Sigmoid colon (tissue), 7 donors: Measurements from ENCODE around the gene IMMT. TPM values are rescaled to one million over a fixed set of nuclear protein-coding genes. Genes with fewer than 3 reads are reported as not detected.

Experiments
- DNase-seq: peaks from one replicate; pipeline ENCODE4 v3.0.0-alpha.2; 2019
- H3K27ac ChIP-seq, 4 donors: fragments of 200-600 bp; sonication (generic); one replicate each; pipeline ENCODE4 v1.5.1; 2016 to 2019; ENCODE audit warnings: mild to moderate bottlenecking in 1 of 4
- H3K27me3 ChIP-seq, 3 donors: fragments of 200-600 bp; sonication (generic); one replicate each; pipeline ENCODE4 v1.5.1; 2019; ENCODE audit warnings: mild to moderate bottlenecking in 1 of 3
- H3K36me3 ChIP-seq, 4 donors: fragments of 200-600 bp; sonication (generic); one replicate each; pipeline ENCODE4 v1.5.1; 2016 to 2019
- H3K4me1 ChIP-seq, 4 donors: fragments of 200-600 bp; sonication (generic); one replicate each; pipeline ENCODE4 v1.5.1; 2017 to 2019
- H3K4me3 ChIP-seq, 4 donors: fragments of 200-600 bp; sonication (generic); one replicate each; pipeline ENCODE4 v1.5.1; 2017 to 2019; ENCODE audit warnings: mild to moderate bottlenecking in 2 of 4, moderate library complexity in 1 of 4
- H3K9me3 ChIP-seq, 4 donors: fragments of 200-600 bp in 3 of 4; sonication (generic) in 3 of 4; one replicate each; pipeline versions ENCODE4 v1.5.1 to v1.6.1; 2013 to 2019
- CTCF ChIP-seq, 4 experiments: fragments of 450-650 bp in 3 of 4; fragments of 200-600 bp in 1 of 4; IDR thresholded peaks; one replicate each; pipeline ENCODE4 v1.5.1; 2016 to 2019; ENCODE audit warnings: antibody characterized with exemption in 4 of 4, mild to moderate bottlenecking in 3 of 4, moderate library complexity in 2 of 4
- EP300 ChIP-seq, 4 donors: sonication (generic); formaldehyde crosslinking; IDR thresholded peaks; one replicate each; pipeline ENCODE4 v1.6.1; 2017; ENCODE audit warnings: antibody characterized with exemption in 4 of 4
- POLR2A ChIP-seq, 2 donors: fragments of 450-650 bp; IDR thresholded peaks; one replicate each; pipeline ENCODE4 v1.6.1; 2016; ENCODE audit warnings: antibody characterized with exemption in 2 of 2, mild to moderate bottlenecking in 2 of 2, moderate library complexity in 2 of 2
- POLR2AphosphoS5 ChIP-seq, 4 donors: sonication (generic); formaldehyde crosslinking; IDR thresholded peaks; one replicate each; pipeline ENCODE4 v1.6.1; 2017; ENCODE audit warnings: antibody characterized with exemption in 4 of 4
- WGBS, 2 donors: extraction: QIAGEN DNeasy Blood & Tissue Kit; methylation state at CpG; one replicate each; pipeline ENCODE4 v1.1.7; 2013; 5-methylcytosine and 5-hydroxymethylcytosine counted together
- intact Hi-C: fragments of 100-400 bp; cut with DNase I; formaldehyde crosslinking; loops from one replicate; pipeline ENCODE4 v1.15.1; 2023
- polyA plus RNA-seq, 3 donors: library from polyadenylated mRNA; stranded (reverse); fragments of 200-250 nt; gene quantifications; one replicate each; pipeline ENCODE4 v1.2.3, GENCODE V29; 2013
- total RNA-seq, 4 donors: library from RNA; depleted of rRNA; stranded (reverse); fragments of >200 nt; gene quantifications; one replicate each; pipeline ENCODE4 v1.1.0, GENCODE V29; 2016
- donor health status: healthy with polysubstance abuse.
- donor health status: Bipolar disorder and iron deficiency.
- donor health status: healthy.

The IMMT gene
- total and polyA plus RNA-seq, 7 donors: 46.1 to 90.2 (median 48.2) TPM

- Histone ChIP-seq H3K4me3 (no peak overlapping the region), H3K27ac (peak overlapping the region in 2 of 4 donors; percentile 14 to 40), H3K36me3 (no peaks in the 10 kb centered on the region), H3K4me1 (peaks cover 0 to 72% (median 54%) of the 10 kb centered on the region in 4 donors), H3K9me3 (no peaks in the 10 kb centered on the region), H3K27me3 (no peaks in the 10 kb centered on the region)
- no peak for TF ChIP-seq POLR2AphosphoS5 (IDR thresholded peaks at IDR 0.05)
- TF ChIP-seq POLR2A (IDR thresholded peaks at IDR 0.05): no peak
- TF ChIP-seq EP300 (IDR thresholded peaks at IDR 0.05): no peak
- TF ChIP-seq CTCF (IDR thresholded peaks at IDR 0.05): no peak
- no peak for DNase-seq
- intact Hi-C loops: no loop called here
Observed at GRCh38 chr2:86186431-86186830, 8.8 kb downstream of the IMMT start.

- peaks cover 0 to 64% (median 47%) of the 10 kb centered on the region in 4 donors for H3K4me1 ChIP-seq
- intact Hi-C loops: no loop called here
- H3K36me3 ChIP-seq: peaks cover 0 to 4% (median 1%) of the 10 kb centered on the region in 4 donors
- peak overlapping the region in 3 of 4 donors; percentile 14 to 40 (median 15) for H3K27ac ChIP-seq
- H3K9me3 ChIP-seq: no peaks in the 10 kb centered on the region
- TF ChIP-seq EP300 (IDR thresholded peaks at IDR 0.05): no peak
- no peak for TF ChIP-seq CTCF (IDR thresholded peaks at IDR 0.05)
- no peak for TF ChIP-seq POLR2A (IDR thresholded peaks at IDR 0.05)
- H3K4me3 ChIP-seq: no peak overlapping the region
- 34 to 71% methylated on average over 1 of the region's 1 CpG for WGBS, 2 donors
- H3K27me3 ChIP-seq: no peaks in the 10 kb centered on the region
- no peak for DNase-seq
Observed at GRCh38 chr2:86185517-86186212, 9.6 kb downstream of the IMMT start.

- no peaks in the 10 kb centered on the region for H3K4me1 ChIP-seq
- intact Hi-C loops: loop anchor here (5.0 kb wide), 1 partner anchor 44 kb away; no protein-coding TSS in a partner anchor
- H3K27me3 ChIP-seq: no peaks in the 10 kb centered on the region
- DNase-seq: no peak
- H3K36me3 ChIP-seq: peaks cover 5 to 67% (median 28%) of the 10 kb centered on the region in 4 donors
- no peak for TF ChIP-seq EP300 (IDR thresholded peaks at IDR 0.05)
- no peak for TF ChIP-seq POLR2A (IDR thresholded peaks at IDR 0.05)
- TF ChIP-seq POLR2AphosphoS5 (IDR thresholded peaks at IDR 0.05): no peak
- no peak for TF ChIP-seq CTCF (IDR thresholded peaks at IDR 0.05)
- H3K27ac ChIP-seq: no peak overlapping the region
- no peaks in the 10 kb centered on the region for H3K9me3 ChIP-seq
- H3K4me3 ChIP-seq: no peak overlapping the region
Observed at GRCh38 chr2:86176597-86176996, 18.7 kb downstream of the IMMT start.

- Histone ChIP-seq H3K27ac (no peak overlapping the region), H3K9me3 (no peaks in the 10 kb centered on the region), H3K4me3 (no peak overlapping the region), H3K27me3 (no peaks in the 10 kb centered on the region), H3K36me3 (peaks cover 5 to 71% (median 29%) of the 10 kb centered on the region in 4 donors), H3K4me1 (no peaks in the 10 kb centered on the region)
- DNase-seq: no peak
- intact Hi-C loops: loop anchor here (5.0 kb wide), 1 partner anchor 44 kb away; no protein-coding TSS in a partner anchor
- TF ChIP-seq CTCF (IDR thresholded peaks at IDR 0.05): no peak
- no peak for TF ChIP-seq POLR2A (IDR thresholded peaks at IDR 0.05)
- no peak for TF ChIP-seq POLR2AphosphoS5 (IDR thresholded peaks at IDR 0.05)
- no peak for TF ChIP-seq EP300 (IDR thresholded peaks at IDR 0.05)
- WGBS, 2 donors: 93 to 94% methylated on average over 1 of the region's 1 CpG
Observed at GRCh38 chr2:86175828-86176227, 19.4 kb downstream of the IMMT start.
